GM18526 (cell line): ENCODE results near the gene SLC2A4RG.

ENCODE experiments used
- POLR2A ChIP-seq: IDR thresholded peaks from 3 replicates; pipeline ENCODE4 v1.6.1; 2011; ENCODE audit not compliant: insufficient read length; ENCODE audit errors: extremely low read depth

The SLC2A4RG gene

GRCh38 chr20:63787749-63788148 is 48.2 kb downstream of the SLC2A4RG start:
- TF ChIP-seq POLR2A, result no peak

DNA sequence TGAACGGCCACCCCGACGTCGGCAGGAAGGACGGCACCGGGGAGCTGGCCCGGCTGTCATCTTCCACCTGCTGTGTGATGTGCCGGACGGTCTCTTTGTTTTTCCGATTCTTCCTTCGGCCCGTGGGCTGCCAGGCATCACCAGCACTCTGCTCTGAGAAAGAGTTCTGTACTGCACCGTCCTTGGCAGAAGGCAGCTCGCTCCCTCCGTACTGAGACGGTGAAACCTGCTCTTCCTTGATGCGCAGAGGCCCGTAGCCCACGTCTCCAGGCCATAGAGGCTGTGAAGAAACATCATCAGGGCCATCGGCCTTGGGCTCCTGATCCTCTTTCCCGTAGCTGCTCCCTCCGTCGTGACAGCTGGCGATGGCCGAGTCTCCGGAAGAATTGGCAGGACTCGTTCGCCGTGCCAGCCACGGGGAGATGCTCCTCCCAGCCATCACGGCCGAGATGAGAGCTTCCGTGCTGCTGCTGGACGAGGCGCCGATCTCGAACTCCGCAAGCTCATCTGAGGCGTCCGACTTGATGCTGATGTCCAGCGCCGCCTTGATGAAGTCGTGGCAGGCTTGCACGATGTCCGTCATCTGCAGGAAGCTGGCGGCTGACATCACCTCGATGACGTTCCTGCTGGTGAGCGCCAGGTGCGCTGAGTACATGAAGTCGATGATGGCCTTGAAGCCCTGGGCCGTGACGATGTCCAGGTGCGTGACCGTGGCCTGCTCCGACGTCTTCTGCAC is 50.4 kb downstream of the SLC2A4RG start:
- no peak for TF ChIP-seq POLR2A

DNA sequence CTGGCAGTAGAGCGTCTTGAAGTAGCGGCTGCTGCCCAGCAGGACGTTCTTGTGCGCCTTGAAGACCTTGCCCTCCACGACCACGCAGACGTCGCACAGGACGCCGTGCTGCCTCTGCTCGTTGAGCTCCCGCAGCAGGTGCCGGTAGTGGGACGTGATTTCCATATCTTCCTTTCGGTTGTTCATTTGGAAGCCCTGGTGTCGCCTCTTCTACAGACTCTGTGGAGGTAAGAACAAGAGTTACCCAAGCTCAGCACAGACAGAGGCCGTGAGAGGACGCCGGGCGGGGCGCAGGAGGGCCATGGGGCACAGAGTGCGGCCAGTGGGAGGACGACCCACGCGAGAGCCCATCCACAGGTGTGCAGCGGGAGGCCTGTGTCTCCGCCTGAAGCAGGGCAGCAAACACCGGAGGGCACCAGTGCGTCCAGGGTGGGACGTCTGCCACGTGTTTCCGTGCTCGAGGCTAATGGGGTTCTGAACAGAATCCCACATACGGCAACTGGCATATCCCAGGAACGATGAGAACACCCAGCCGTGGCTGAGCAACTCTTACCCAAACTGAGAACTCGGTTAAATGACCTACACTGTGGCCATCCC is 51.1 kb downstream of the SLC2A4RG start:
- TF ChIP-seq POLR2A, result no peak

- TF ChIP-seq POLR2A, result no peak
Observed at GRCh38 chr20:63791497-63792156, 52.1 kb downstream of the SLC2A4RG start.

GRCh38 chr20:63792866-63793265 is 53.3 kb downstream of the SLC2A4RG start:
- TF ChIP-seq POLR2A, result no peak
